ENCODE data around the gene ZNF480. TPM values are rescaled to one million over a fixed set of nuclear protein-coding genes. Genes with fewer than 3 reads are reported as not detected.

ZNF480 gene
- total and polyA plus RNA-seq, 2 donors (not counting 3 experiments of a cell fraction or from before 2014, with no cell fraction given): 3.6 to 10.0 TPM

- H3K9me3 ChIP-seq (replicated peaks; ENCODE audit: control insufficient read depth, insufficient read depth, low read length): no peaks in the 10 kb centered on the region
- peak; percentile 96 for FAIRE-seq
- POLR2A ChIA-PET: interaction anchor here (1.1 to 1.2 kb wide), 2 partner anchors 34 to 157 kb away, joined by 3 to 4 read pairs; partner anchors contain the start of gene ZNF610
These were observed 72.8 kb downstream of the ZNF480 start, which contains the start of gene ZNF880 for GRCh38 chr19:52369559-52370340. Gene ZNF880, plus strand, starts transcription at chr19:52369923. Its CDS starts 43 bp downstream, at chr19:52369966.

More at GRCh38 chr19:52369559-52370340, 72.8 kb downstream of the ZNF480 start, which contains the start of gene ZNF880:
- Histone ChIP-seq H3K9ac (replicated peaks; ENCODE audit: extremely low read depth, insufficient read depth, low read length) (peak within 1 kb of the TSS; percentile 98), H3K4me2 (ENCODE audit: insufficient read depth, low read length) (peak within 1 kb of the TSS; percentile 81), H3K79me2 (ENCODE audit: control insufficient read depth, insufficient read depth, low read length) (no peaks in the 10 kb centered on the region), H3K9me1 (replicated peaks; ENCODE audit: control insufficient read depth, extremely low read depth, insufficient read depth, low read length) (no peaks in the 10 kb centered on the region), H3K36me3 (ENCODE audit: control insufficient read depth in 2 of 2, extremely low read depth in 1 of 2, insufficient read depth in 2 of 2, low read length in 2 of 2) (peaks cover 3 to 6% of the 10 kb centered on the region in 2 experiments), H3K4me3 (replicated peaks in 1 of 3; ENCODE audit: insufficient read depth in 1 of 3, low read depth in 1 of 3, low read length in 3 of 3) (peak within 1 kb of the TSS; percentile 61 to 80 (median 75)), H2AFZ (ENCODE audit: low read depth, low read length) (peak within 1 kb of the TSS; percentile 66), H4K20me1 (replicated peaks; ENCODE audit: control insufficient read depth, extremely low read depth, insufficient read depth, low read length) (no peaks in the 10 kb centered on the region), H3K4me1 (ENCODE audit: control insufficient read depth, extremely low read depth, insufficient read depth, low read length) (peaks cover 8% of the 10 kb centered on the region), H3K27ac (ENCODE audit: insufficient read depth, low read depth, low read length) (peak within 1 kb of the TSS; percentile 97), H3K27me3 (ENCODE audit: control insufficient read depth in 2 of 2, insufficient read depth in 2 of 2, low read length in 2 of 2) (no peaks in the 10 kb centered on the region)
- dilution Hi-C loops (cut with MboI; ENCODE audit: extremely low pct_ligation_motif_present, low sequenced_read_pairs) (no loop called here), intact Hi-C loops (cut with micrococcal nuclease) (loop anchor here (1.0 kb wide), 1 partner anchor 28 kb away; the partner anchor contains the start of gene ZNF528)
- TSS peak; percentile 88 for BruUV-seq (replicated peaks)
- peak; percentile 10 for TF ChIP-seq MAX (IDR thresholded peaks at IDR 0.05; ENCODE audit: insufficient read depth, insufficient read length)
- TF ChIP-seq, protein P1, sequence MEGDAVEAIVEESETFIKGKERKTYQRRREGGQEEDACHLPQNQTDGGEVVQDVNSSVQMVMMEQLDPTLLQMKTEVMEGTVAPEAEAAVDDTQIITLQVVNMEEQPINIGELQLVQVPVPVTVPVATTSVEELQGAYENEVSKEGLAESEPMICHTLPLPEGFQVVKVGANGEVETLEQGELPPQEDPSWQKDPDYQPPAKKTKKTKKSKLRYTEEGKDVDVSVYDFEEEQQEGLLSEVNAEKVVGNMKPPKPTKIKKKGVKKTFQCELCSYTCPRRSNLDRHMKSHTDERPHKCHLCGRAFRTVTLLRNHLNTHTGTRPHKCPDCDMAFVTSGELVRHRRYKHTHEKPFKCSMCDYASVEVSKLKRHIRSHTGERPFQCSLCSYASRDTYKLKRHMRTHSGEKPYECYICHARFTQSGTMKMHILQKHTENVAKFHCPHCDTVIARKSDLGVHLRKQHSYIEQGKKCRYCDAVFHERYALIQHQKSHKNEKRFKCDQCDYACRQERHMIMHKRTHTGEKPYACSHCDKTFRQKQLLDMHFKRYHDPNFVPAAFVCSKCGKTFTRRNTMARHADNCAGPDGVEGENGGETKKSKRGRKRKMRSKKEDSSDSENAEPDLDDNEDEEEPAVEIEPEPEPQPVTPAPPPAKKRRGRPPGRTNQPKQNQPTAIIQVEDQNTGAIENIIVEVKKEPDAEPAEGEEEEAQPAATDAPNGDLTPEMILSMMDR (IDR thresholded peaks at IDR 0.05; ENCODE audit: extremely low read depth in 1 of 2, insufficient read depth in 1 of 2, low read depth in 1 of 2, low read length in 2 of 2): no peak
- TF ChIP-seq EZH2 (IDR thresholded peaks at IDR 0.05; ENCODE audit: borderline replicate concordance, low read depth, low read length, severe bottlenecking): no peak
- peak; percentile 72 for TF ChIP-seq POLR2A (IDR thresholded peaks at IDR 0.05; ENCODE audit: low read depth, low read length)
- no peak for TF ChIP-seq JUN (IDR thresholded peaks at IDR 0.05; ENCODE audit: borderline replicate concordance, insufficient read depth, insufficient read length, low read depth)
- peak; percentile 48 for TF ChIP-seq POLR2AphosphoS5 (IDR thresholded peaks at IDR 0.05; ENCODE audit: insufficient read depth, low read depth, low read length)
- peak; percentile 8 for TF ChIP-seq GATA2 (IDR thresholded peaks at IDR 0.05; ENCODE audit: insufficient read depth, insufficient read length, low read depth, low read length)
- TF ChIP-seq FOS (IDR thresholded peaks at IDR 0.05; ENCODE audit: borderline replicate concordance, insufficient read depth, low read length): no peak
- no peak for TF ChIP-seq MYC (IDR thresholded peaks at IDR 0.05; ENCODE audit: low read depth, low read length)
- DNase-seq (ENCODE audit: low read depth, low spot score): peak; percentile 89
- CTCF ChIA-PET: interaction anchor here (0.7 to 1.1 kb wide), 4 partner anchors 28 to 197 kb away, joined by 3 read pairs; partner anchors contain the start of gene ZNF528

Data from endothelial cell of umbilical vein (primary cell).